Effector CD4-positive, alpha-beta T cell (primary cell): ENCODE results near the gene STAT6.
A peak's percentile ranks its signal among the peaks of the same experiment; 100 is the strongest.

Experiments
- DNase-seq: peaks from one replicate; pipeline ENCODE4 v3.0.0-alpha.2; 2020
- total RNA-seq: gene quantifications from one replicate; lab custom pipeline; 2026; lab: John Stamatoyannopoulos, UW

STAT6 gene, protein sequence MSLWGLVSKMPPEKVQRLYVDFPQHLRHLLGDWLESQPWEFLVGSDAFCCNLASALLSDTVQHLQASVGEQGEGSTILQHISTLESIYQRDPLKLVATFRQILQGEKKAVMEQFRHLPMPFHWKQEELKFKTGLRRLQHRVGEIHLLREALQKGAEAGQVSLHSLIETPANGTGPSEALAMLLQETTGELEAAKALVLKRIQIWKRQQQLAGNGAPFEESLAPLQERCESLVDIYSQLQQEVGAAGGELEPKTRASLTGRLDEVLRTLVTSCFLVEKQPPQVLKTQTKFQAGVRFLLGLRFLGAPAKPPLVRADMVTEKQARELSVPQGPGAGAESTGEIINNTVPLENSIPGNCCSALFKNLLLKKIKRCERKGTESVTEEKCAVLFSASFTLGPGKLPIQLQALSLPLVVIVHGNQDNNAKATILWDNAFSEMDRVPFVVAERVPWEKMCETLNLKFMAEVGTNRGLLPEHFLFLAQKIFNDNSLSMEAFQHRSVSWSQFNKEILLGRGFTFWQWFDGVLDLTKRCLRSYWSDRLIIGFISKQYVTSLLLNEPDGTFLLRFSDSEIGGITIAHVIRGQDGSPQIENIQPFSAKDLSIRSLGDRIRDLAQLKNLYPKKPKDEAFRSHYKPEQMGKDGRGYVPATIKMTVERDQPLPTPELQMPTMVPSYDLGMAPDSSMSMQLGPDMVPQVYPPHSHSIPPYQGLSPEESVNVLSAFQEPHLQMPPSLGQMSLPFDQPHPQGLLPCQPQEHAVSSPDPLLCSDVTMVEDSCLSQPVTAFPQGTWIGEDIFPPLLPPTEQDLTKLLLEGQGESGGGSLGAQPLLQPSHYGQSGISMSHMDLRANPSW
- 236 reads per million, percentile 94 among the genes with 10 or more reads in this experiment for total RNA-seq

DNA sequence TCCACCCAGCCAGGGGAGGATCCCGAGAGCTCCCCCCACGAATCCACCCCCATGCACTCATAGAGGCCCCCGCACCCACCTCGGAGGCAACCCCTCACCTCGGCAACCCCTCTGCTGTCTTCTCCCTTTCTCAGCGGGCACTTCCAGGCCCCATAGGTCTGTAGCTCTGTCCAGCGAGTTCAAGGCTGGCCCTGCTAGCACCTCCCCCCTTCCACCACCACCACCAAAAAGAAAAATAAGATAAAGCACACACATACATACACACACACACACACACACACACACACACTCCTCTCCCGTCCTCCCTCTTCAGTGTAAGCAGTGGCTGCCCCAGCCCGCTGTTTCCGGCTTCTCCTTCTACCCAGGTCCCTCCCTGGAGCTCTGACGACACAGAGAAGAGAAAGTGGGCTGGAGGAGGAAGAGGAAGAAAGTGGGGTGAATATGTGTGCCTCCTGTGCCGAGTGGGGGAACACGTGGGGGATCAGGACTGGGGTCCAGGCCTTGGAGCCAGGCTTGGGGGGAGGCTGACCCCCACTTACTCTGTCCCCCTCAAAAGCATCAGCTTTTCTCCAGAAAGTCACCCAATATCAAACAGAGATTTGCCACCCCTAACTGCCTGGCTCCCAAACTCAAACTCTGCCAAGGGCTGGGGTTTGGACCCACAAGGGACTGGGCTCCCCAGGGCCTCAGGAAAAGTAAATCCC, at the start of gene STAT6:
TSS of gene STAT6 (minus strand) at position 332 of the 704 bp plus-strand sequence. CDS start 3,084 bp downstream, outside the sequence.
- peak; percentile 81 for DNase-seq

DNA sequence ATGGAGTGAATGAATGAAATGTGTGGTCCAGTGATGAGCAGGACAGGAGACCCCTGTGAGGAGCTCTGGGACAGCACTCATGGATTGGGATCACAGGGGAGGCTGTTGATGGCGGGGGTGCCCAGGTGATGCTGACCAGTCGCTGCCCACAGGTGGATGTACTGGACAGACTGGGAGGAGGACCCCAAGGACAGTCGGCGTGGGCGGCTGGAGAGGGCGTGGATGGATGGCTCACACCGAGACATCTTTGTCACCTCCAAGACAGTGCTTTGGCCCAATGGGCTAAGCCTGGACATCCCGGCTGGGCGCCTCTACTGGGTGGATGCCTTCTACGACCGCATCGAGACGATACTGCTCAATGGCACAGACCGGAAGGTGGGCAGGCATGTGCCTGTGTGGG, 49.6 kb upstream of the STAT6 start:
- no peak for DNase-seq

DNA sequence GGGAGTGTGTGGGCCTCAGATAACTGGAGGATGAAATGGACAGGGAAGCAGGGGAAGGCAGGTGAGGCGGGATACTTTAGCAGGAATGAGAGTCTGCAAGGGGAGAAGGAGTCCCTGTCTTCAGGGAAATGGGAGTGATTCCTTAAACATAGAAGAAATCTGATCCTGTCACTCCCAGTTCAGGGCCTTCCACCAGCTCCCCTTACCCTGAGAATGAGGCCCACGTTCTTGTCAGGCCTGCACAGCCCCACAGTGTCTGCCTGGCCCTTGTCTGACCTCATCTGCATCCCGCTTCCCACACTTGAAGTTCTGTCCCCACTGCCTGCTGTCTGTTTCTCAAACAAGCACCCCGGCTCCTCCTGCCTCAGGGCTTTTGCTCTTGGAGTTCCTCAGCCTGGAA, 48.9 kb upstream of the STAT6 start:
- DNase-seq: no peak

DNA sequence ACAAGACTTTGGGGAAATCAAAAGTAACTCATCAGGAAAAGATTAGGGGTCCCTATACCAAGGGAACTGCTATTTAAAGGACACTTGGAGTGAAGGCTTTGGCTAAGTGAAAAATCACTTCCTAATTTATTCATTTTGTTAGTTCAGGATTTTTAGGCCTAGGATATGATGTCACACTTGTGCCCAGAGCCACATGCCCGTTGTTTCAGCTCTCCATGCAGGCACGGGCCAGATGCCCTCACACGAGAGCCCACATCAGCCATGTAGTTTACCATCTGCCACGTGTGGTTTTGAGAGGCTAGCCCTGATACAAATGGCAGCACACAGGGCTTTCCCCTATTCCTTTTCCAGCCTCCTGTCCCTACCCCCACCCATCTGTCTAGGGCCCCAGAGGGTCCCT, 48.1 kb upstream of the STAT6 start:
- no peak for DNase-seq

DNA sequence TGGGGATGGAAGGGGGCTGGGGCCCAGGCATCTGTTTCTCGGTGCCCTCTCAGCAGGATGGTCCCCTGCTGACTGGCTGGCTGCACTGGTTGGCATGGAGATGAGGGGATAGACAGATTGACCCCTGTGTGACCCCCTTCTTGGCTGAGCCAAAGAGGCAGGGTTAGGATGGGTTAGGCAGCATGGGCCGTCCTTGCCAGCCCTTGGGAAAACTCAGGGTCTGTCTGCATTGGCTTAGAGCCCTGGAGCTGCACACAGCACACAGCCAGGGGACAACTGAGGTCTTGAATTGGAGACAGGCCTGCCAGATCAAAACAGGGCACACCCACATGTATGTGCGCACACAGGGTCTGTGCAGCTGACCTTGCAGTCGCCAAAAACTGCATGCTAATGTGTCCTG, 47.5 kb upstream of the STAT6 start:
- DNase-seq: no peak

DNA sequence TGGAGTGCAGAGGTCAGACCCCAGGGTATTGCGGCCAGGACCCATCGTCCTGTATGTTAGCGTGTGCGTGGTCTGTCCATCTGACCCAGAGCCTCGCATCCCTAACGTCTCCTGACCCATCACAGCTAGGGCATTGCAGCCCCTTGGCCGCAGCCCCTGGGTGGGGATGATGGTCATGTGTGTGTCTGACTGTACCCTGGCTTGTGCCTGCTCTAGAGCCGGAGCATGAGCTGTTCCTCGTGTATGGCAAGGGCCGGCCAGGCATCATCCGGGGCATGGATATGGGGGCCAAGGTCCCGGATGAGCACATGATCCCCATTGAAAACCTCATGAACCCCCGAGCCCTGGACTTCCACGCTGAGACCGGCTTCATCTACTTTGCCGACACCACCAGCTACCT, 47.0 kb upstream of the STAT6 start:
- DNase-seq: no peak

DNA sequence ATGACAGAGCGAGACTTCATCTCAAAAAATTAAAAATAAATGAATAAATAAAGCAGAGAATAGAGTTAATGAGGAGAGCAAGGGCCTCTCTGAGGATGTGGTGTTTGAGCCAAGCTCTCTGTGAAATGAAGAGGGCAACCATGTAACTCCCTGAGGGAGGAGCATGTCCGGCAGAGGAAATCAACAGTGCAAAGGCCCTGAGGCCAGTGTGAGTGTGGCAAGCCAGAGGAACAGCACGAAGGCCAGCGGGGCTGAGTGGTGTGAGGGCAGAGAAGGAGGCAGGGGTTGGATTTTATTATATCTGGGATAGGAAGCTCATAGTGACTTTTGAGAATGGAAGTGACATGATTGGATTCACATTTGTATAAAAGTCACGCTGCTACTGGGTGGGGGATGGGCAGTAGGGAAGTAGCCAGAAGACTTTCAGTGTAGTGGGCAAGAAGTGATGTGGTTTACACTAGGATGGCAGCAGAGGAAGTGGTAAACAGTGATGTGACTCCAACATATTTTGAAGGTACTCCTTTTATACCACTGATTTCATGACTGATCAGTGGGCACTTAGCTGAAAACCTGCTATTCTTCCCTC, 46.5 kb upstream of the STAT6 start:
- DNase-seq: no peak

DNA sequence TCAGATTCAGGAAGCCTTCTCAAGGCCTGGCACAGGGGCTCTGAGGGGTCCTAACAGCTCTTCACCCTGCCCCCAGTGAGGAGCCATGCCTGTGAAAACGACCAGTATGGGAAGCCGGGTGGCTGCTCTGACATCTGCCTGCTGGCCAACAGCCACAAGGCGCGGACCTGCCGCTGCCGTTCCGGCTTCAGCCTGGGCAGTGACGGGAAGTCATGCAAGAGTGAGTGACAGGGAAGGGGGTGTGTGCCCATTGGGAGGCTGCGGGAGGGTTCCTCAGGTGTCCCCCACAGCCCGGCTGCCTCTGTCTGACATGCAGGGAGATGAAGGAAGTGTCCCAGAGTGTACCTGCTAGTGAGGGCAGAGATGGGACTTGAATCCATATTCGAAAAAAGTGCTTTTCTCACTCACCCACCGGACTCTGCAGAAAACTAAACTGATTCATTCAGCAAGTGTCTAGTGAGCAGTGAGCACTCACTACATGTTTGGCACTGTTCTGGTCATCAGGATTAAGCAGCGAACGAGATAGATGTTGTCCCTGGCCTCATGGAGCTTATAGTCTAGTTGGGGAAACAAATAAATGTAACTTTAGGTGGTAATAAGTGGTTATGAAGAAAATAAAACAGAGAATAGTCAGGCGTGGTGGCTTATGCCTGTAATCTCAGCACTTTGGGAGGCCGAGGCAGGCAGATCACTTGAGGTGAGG, 45.7 kb upstream of the STAT6 start:
- no peak for DNase-seq

DNA sequence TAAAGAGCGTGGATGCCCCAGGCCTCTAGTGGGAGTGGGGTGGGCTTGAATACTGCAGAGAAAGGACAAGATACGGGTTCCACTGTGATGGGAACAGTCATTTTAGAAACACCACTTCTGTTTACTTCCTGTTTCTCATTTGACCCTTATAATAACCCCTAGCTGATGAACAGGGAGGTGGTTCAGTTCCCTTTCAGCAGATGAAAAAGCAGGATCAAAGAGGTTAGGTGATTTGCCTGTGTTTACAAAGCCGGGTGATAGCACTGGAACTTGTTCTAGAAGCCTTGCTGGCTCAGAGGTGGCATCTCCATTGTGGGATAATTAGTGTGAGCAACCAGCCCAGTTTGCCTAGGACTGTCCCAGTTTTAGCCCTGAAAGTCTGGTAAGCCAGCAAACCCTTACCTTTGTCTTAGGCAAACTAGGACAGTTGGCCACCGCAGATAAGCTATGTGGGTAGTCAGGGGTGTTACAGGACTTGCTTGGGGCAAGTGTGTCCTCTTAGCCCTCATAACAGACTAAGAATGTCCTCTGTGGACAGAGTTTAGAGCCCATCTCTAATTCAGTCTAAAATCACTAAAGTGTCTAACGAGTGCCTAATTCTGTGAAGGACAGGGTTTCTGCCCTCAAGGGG, 43.8 kb upstream of the STAT6 start:
- DNase-seq: no peak

DNA sequence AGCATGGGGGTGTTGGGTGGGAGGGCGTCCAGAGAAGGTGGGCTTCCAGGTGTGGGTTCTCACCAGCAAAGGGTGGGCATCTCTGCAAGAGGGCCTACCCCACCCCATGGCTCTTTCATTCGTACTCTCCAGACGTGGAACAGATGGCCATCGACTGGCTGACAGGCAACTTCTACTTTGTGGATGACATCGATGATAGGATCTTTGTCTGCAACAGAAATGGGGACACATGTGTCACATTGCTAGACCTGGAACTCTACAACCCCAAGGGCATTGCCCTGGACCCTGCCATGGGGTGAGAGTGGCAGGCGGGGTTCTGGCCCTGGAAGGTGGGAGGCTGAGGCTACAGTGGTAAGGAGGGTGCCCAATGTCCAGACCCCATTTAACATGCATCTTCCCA, 42.9 kb upstream of the STAT6 start:
- no peak for DNase-seq

DNA sequence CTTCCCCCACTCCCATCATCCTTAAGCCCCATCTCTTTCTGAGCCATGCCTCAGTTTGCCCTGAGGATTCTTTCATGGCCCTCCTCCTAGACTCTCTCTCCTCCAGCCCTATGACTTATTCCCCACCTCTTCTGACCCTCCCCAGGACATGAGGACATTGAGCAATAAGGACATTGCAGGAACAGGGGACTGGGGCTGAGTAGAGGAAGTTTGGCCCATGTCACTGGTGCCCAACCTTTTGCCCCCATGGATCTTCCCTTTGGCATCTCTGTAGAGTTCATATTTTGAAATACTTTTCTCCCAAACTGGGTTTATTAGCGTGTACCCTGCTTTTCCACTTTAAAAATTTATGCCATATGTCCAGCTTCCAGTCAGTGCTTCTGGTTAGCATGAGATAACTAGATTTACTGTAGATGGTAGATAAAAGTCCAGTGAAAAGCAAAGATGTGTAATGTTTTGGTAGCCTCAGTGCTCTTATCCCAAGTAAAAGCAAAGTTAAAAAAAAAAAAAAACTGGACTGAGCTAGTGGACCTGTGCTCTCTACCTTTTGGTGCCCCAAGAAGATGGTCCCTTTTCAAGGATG, 42.3 kb upstream of the STAT6 start:
- no peak for DNase-seq

DNA sequence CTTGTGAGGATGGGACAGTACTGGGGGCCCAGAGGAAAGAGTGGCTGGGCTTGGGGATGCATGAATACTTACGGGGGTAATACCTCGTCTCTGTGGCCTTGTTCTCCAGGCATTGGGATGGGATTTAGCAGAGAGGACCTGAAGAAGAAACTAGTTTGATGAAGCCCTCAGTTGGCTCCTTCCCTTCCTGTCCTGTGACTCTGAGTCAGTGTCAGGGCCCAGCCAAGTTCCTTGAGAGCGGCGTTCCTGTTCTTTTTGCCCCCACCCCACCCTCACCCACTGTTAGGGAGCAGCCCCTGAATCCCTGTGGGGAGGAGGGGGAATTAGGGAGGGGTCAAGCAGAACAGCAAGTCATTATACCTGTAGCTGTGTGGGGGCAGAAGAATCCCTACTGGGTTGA, 41.5 kb upstream of the STAT6 start:
- no peak for DNase-seq

DNA sequence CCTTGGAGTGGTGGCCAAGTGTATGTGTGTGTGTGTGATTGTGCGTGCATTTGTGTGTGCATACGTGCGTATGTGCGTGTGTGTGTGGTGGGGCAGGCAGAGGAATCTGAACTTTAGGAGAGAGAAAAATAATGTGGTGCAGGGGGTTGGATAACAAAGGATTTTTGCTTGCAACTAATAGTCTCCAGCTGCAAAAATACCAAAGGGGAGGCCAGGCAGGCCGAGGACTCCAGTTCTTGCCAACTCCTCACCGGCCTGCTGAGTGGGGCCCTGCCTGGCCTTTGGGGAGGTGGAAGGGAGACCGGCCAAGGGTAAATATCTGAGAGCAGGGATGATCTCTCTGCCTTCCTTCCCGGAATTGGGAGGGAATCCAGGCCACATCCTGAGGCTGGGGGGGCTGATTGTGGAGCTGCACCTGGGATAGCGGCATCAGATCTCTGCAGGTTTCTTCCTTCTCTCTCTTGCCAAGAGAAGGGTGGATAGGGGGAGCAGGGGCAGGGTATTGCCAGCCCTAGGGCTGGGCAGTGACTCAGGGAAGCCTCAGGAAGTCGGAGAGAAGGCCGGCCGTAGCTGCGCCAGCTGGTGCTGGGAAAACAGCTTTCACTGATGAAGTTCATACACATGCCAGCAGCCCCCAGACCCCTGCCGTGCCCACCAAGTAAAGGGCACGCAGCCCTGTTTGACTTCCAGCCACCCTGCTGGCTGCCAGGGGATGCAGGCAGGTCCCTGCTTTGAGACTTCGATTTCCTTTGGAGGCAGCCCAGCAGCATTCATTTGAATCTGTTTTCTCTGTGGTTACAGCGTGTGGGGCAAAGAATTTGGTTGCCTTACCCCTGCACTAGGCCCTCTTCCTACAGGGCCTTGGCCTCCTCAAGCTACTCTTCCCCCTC, 40.8 kb upstream of the STAT6 start:
- DNase-seq: no peak

DNA sequence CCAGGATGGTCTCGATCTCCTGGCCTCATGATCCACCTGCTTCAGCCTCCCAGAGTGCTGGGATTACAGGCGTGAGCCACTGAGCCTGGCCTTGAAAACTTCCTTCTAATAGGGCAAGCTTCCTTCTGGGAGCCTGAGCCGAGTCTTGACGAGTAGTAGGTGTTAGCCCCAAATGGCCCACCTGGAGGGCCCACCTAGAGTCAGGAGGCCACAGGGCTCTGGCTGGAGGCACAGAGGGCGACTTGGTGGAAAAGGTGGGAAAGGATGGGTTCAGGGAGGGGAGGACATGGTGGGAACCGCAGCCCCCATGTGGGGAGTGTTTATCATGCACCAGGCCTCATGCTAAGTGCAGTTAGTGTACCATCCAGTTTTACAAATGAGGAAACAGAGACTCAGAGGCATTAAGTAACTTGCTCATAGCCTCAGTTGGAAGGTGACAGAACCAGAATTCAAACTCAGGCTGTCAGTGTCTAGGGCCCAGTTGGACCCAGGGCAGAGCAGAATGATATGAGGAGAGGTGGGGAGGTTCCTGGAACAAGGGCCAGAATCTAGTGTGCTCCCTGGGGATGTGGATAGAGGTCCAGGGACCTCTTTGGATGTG, 39.3 kb upstream of the STAT6 start:
- DNase-seq: no peak

DNA sequence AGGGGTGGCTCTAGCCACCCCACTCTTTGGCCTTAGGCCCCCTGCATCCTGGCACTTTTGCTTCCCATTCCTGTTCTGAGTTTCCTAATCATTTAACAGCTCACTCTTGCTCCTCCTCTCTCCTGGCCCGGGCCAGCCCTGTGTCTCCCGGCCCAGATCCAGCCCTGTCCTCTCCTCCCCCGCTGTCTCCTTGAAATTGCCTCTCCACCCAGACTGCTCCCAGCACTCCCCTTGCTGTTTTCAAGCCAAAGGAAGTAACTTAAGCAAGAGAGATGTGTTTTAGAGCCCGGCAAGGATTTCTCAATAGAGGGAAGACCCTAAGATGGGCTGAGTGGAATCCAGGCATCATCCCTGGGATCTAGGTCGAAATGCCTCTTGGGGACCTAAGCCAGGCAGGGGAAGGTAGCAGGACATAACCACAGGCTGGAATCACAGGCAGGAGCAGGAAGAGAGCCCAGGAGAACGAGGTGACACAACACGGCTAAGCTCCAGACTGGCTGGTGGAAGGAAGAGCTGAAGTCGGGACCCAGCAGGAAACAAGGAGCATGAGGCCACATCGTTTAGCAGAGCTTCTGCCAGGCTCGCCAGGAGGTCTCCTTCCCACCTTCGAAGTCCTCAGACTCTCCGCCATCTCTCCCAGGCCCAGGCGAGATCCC, 38.2 kb upstream of the STAT6 start:
- DNase-seq: no peak

DNA sequence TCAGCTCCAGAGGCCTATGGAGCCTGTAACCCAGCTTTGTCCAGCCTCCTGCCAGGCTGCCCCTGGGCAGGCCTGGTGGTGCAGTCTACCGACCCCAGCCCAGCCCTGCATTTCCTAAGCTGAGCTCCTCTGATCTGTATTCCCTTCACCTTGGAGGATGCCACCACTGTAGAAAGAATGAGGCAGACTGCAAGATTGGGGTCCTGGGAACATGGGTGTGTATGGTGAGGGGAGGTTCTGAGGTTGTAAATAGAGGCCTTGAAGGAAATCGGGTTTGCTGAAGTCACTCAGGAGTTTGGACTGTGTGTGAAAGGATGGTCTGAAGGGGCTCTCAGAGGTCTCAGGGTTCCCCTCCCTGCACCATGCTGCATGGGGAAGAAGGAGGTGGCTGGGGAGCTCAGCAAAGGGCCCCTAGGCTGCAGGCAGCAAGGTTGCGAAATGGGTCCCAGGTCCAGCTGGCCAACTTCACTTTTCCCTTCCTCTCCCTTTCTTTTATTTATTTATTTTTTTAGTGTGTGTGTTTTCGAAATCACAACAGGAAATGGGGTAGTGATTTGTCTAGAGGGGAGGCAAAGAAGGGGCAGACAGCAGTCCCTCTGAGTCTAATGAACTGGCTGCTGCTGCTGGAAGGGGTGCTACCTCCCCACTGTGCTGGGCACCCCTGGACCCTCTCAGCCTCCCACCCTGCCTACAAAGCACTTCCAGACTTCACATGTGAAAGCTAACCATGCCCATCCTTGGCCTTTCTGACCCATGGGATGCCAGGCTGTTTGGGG, 37.5 kb upstream of the STAT6 start:
- no peak for DNase-seq

DNA sequence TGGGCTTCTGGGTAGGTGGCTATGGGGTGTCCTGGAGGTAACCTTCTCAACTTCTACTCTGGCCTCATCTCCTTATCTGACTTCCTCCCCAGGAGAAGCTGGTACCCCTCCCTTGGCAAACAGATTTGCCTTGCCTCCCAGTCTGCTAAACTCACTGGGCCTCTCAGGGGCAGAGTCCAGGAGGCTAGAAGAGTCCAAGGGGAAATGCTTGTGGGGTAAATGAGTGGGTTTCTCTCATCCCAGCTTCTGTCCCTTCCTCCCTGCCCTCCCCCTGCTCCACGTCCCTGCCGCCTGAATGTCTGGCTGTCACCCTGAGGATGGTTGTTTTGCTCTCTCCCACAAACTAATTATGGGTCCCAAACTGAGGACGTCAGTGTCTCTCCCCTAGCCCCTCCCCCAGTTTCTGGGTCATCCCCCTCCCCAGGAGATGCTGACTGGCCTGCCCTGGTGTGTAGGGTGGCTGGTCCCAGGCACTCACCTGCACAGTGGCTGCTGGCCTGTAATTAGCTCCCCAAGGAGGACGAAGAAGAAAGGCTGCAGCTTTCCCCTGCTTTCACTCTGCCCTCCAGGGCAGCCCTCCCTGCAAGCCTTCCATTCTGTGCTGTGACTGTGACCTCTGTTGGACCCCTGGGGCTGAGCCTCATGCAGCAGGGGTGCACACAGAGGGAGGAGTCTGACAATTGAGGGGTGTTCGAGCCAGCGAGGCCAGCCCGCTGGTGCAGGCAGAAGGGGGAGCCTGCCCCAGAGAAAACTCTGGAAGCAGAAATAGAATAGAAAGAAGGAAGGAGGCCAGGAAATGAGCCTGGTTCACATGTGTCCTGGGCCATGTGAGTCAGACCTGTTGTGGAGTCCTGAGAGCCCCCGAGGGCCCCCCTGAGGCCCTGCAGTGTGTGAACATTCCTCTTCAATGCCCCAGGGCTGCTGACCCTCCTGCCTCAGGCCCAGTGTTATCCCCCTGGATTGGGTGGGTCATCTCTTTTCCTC, 36.1 kb upstream of the STAT6 start, which contains the start of gene LRP1-AS:
TSS of gene LRP1-AS (minus strand) at position 659 of the 984 bp plus-strand sequence.
- no peak for DNase-seq
